ENCODE data around the gene PPP1R14C.
"Not testable (repeated sequence)": the region's sequence is repeated elsewhere in the genome, so short reads cannot be mapped to it uniquely, and the experiment has no call there.

- TF ChIP-seq CTCF, POLR2A (IDR thresholded peaks at IDR 0.05): not testable (repeated sequence)
These were observed 5.1 kb upstream of the PPP1R14C start for GRCh38 chr6:150137711-150138110.

Data from uterus (tissue), 2 donors.